Ovary (tissue), 9 donors: ENCODE data around the gene DNAH12. TPM values are rescaled to one million over a fixed set of nuclear protein-coding genes. Genes with fewer than 3 reads are reported as not detected.
A peak's percentile ranks its signal among the peaks of the same experiment; 100 is the strongest.

ENCODE experiments used
- DNase-seq, 5 donors: peaks; one replicate each; pipeline ENCODE4 v3.0.0-alpha.2; 2019 to 2020
- H3K27ac ChIP-seq, 2 donors: fragments of 200-600 bp; one replicate each; pipeline versions ENCODE4 v1.5.1 to v1.8.0; 2019 to 2022
- H3K27me3 ChIP-seq: fragments of 200-600 bp; one replicate; pipeline ENCODE4 v1.8.0; 2022
- H3K36me3 ChIP-seq: fragments of 200-600 bp; sonication (generic); one replicate; pipeline ENCODE4 v1.5.1; 2019
- H3K4me1 ChIP-seq: one replicate; pipeline ENCODE4 v1.8.1; 2013; ENCODE audit warnings: mild to moderate bottlenecking, moderate library complexity; ENCODE audit not compliant: insufficient read depth
- H3K4me3 ChIP-seq: fragments of 200-600 bp; sonication (generic); one replicate; pipeline ENCODE4 v1.5.1; 2017
- H3K9me3 ChIP-seq, 2 donors: fragments of 200-600 bp in 1 of 2; sonication (generic) in 1 of 2; one replicate each; pipeline versions ENCODE4 v1.5.1 to v1.8.1; 2013 to 2019; ENCODE audit warnings: mild to moderate bottlenecking in 1 of 2, moderate library complexity in 1 of 2
- CTCF ChIP-seq, 3 donors: fragments of 450-650 bp in 2 of 3; fragments of 200-600 bp in 1 of 3; IDR thresholded peaks; one replicate each; pipeline versions ENCODE4 v1.5.1 to v1.8.0; 2016 to 2022; ENCODE audit warnings: antibody characterized with exemption in 3 of 3, mild to moderate bottlenecking in 1 of 3
- EP300 ChIP-seq: sonication (generic); formaldehyde crosslinking; IDR thresholded peaks from one replicate; pipeline ENCODE4 v1.6.1; 2017; ENCODE audit warnings: antibody characterized with exemption
- POLR2A ChIP-seq: fragments of 450-650 bp; IDR thresholded peaks from one replicate; pipeline ENCODE4 v1.6.1; 2017; ENCODE audit warnings: antibody characterized with exemption, mild to moderate bottlenecking, moderate library complexity
- WGBS, 3 donors: extraction: QIAGEN DNeasy Blood & Tissue Kit in 1 of 3; methylation state at CpG; one replicate each; pipeline versions ENCODE4 v1.1.5 to v1.1.7; 2013 to 2017; 5-methylcytosine and 5-hydroxymethylcytosine counted together
- intact Hi-C, 4 donors: fragments of 100-400 bp; cut with DNase I; formaldehyde crosslinking; loops; one replicate each; pipeline versions ENCODE4 v1.11.0 to v1.15.1; 2022 to 2023
- polyA plus RNA-seq, 2 donors: library from polyadenylated mRNA; stranded (reverse); fragments of 200-250 nt in 1 of 2; fragments of 350-450 nt in 1 of 2; fragmentation: Illumina TruSeq in 1 of 2; extraction: RNeasy Lipid Tissue Mini Kit (QIAGEN cat#74804) in 1 of 2; gene quantifications; one replicate each; pipeline ENCODE4 v1.2.3, GENCODE V29; 2013 to 2014
- total RNA-seq, 7 donors: library from RNA; depleted of rRNA in 2 of 7; stranded (reverse); fragments of >200 nt in 2 of 7; fragmentation: NEBNext Ultra II Directional in 3 of 7; extraction: Animal tissue kit (Norgen Biotek cat#: 25700) in 3 of 7; gene quantifications; one replicate each; pipeline versions ENCODE4 v1.1.0 to v1.2.4, GENCODE V29; 2016 to 2023
- donor health status: DM: no; HTN: no; CAD: no; lungs with moderate emphysema.
- donor health status: DM: no; HTN: no; CAD: no.
- donor health status: Bipolar disorder and iron deficiency.
- donor health status: DM: yes; HTN: yes; CAD: no.
- donor health status: DM: no; HTN: no; CAD: no.
- donor health status: DM: yes; HTN: yes; CAD: no.

Gene DNAH12
- total and polyA plus RNA-seq, 9 donors: 0.20 to 20.1 (median 0.92) TPM

GRCh38 chr3:57572096-57572495 is 28.0 kb upstream of the DNAH12 start:
- no peaks in the 10 kb centered on the region for H3K4me1 ChIP-seq
- intact Hi-C loops: no loop called here
- H3K27ac ChIP-seq: no peak overlapping the region
- H3K27me3 ChIP-seq: no peaks in the 10 kb centered on the region
- WGBS, 3 donors: 67 to 75% (median 68%) methylated on average over 3 of the region's 3 CpGs
- TF ChIP-seq POLR2A: no peak
- no peak for TF ChIP-seq CTCF (IDR thresholded peaks at IDR 0.05)
- TF ChIP-seq EP300: no peak
- no peaks in the 10 kb centered on the region for H3K36me3 ChIP-seq
- H3K4me3 ChIP-seq: no peak overlapping the region
- no peaks in the 10 kb centered on the region for H3K9me3 ChIP-seq
- DNase-seq: no peak

GRCh38 chr3:57570878-57571277 is 26.7 kb upstream of the DNAH12 start:
- Histone ChIP-seq H3K9me3 (no peaks in the 10 kb centered on the region), H3K36me3 (no peaks in the 10 kb centered on the region), H3K4me1 (no peaks in the 10 kb centered on the region), H3K27ac (no peak overlapping the region), H3K27me3 (no peaks in the 10 kb centered on the region), H3K4me3 (no peak overlapping the region)
- intact Hi-C loops: no loop called here
- DNase-seq: no peak
- WGBS, 3 donors: 94 to 99% (median 94%) methylated on average over 2 of the region's 2 CpGs
- TF ChIP-seq EP300: no peak

- H3K4me1 ChIP-seq: no peaks in the 10 kb centered on the region
- no peaks in the 10 kb centered on the region for H3K9me3 ChIP-seq
- intact Hi-C loops: no loop called here
- H3K27ac ChIP-seq: no peak overlapping the region
- H3K4me3 ChIP-seq: no peak overlapping the region
- no peaks in the 10 kb centered on the region for H3K36me3 ChIP-seq
- no peak for DNase-seq
- TF ChIP-seq CTCF (IDR thresholded peaks at IDR 0.05): no peak
- TF ChIP-seq POLR2A: no peak
- TF ChIP-seq EP300: no peak
- no peaks in the 10 kb centered on the region for H3K27me3 ChIP-seq
- WGBS, 3 donors: 75 to 91% (median 87%) methylated on average over 5 to 6 of the region's 6 CpGs
Measured at GRCh38 chr3:57569859-57570450, 25.8 kb upstream of the DNAH12 start.

GRCh38 chr3:57559526-57559925 is 15.4 kb upstream of the DNAH12 start:
- TF ChIP-seq POLR2A: no peak
- TF ChIP-seq EP300: no peak
- TF ChIP-seq CTCF (IDR thresholded peaks at IDR 0.05): no peak
- H3K4me3 ChIP-seq: no peak overlapping the region
- H3K27ac ChIP-seq: no peak overlapping the region
- DNase-seq: no peak
- H3K36me3 ChIP-seq: no peaks in the 10 kb centered on the region
- WGBS, 3 donors: 95 to 100% (median 96%) methylated on average over 1 of the region's 1 CpG
- no peaks in the 10 kb centered on the region for H3K9me3 ChIP-seq
- no peaks in the 10 kb centered on the region for H3K27me3 ChIP-seq
- intact Hi-C loops: no loop called here
- peaks cover 5% of the 10 kb centered on the region for H3K4me1 ChIP-seq

GRCh38 chr3:57557085-57557537 is 13.0 kb upstream of the DNAH12 start:
- Histone ChIP-seq H3K27me3 (no peaks in the 10 kb centered on the region), H3K4me3 (peak overlapping the region; percentile 78), H3K9me3 (no peaks in the 10 kb centered on the region), H3K27ac (peak overlapping the region in 1 of 2 donors; percentile 57), H3K36me3 (no peaks in the 10 kb centered on the region), H3K4me1 (peaks cover 5% of the 10 kb centered on the region)
- no peak for DNase-seq
- WGBS, 3 donors: 0 to 2% (median 1%) methylated on average over 29 of the region's 29 CpGs
- TF ChIP-seq EP300: no peak
- TF ChIP-seq CTCF (IDR thresholded peaks at IDR 0.05): no peak
- no peak for TF ChIP-seq POLR2A
- intact Hi-C loops: loop anchor here in 1 of 4 donors (2.0 kb wide), 1 partner anchor 40 kb away; the partner anchor contains the start of gene ARF4
